NCI-H2081 (cell line): ENCODE measurements around the gene COBLL1.

Experiments
- DNase-seq, 2 experiments: peaks; one replicate each; lab custom pipeline; 2025; lab: John Stamatoyannopoulos, UW

COBLL1 gene

DNA sequence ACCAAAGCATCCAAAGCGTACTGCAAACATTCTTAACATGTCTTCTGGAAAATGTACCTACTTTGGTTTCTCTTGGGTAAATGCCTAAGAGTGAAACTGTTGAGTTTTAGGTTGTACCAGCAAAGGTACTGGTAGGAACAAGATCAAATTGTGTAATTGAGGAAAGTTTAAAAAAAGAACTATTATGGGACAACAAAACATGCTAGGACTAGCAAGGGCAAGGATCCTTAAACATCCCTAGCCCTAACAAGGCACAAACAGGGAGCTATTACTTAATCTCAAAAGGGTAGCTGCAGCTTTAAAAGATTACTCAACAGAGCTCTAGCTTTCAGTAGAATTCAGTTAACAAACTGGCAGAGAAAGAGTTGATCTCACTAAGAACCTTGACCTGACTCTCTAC lies 164.4 kb downstream of the COBLL1 start:
- no peak for DNase-seq

GRCh38 chr2:164675687-164676086 lies 165.9 kb downstream of the COBLL1 start:
- no peak for DNase-seq

DNA sequence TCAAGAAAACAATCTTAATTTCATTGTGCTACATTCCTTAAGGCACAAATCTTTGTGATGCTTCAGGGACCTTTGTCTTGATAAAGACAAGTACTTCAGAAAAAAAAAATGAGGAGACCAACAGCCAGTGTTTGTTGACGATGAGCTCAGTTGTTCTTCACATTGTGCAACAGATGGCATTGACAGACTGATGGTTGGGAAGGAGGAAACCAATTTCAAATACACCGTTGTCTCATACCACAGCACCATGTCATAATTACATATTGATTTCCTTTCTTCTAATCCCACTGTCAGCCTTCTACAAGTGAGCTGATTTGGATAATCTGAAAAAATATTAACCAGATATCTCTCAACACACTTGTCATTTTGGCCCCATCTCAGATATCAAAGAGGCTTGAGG lies 166.6 kb downstream of the COBLL1 start:
- no peak for DNase-seq

DNA sequence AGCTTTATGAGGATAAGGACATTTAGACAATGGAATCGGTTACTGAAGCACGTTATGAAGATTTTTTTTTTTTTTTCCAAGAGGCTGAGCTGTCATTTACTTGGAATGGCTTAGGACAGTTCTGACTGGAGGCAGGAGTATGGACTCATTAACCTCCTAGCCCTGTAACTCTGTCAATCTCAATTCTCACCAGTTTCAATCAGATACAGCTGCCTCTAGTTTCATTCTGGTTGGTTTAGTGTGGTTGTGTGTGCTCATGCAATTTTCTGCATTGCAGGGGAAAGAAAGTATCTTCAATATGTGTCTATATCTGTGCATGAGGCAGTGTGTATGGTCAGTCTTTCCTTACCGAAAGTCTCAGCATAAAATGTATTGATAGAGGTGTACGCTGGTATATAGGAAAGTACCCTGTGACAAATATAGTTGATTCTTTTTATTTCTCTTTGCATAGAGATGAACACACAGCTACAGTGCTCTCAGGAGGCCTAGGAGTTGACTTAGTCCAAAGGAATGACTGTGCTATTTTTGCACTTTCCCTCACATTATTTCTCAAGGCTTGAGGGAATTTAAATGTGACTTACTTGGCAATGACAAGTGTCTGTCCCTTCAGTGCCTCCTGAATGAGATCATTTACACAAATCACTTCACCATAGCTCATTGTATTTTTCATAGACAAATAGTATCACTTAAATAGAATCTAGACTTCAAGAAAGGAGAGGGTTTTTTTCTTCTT lies 169.8 kb downstream of the COBLL1 start:
- no peak for DNase-seq

DNA sequence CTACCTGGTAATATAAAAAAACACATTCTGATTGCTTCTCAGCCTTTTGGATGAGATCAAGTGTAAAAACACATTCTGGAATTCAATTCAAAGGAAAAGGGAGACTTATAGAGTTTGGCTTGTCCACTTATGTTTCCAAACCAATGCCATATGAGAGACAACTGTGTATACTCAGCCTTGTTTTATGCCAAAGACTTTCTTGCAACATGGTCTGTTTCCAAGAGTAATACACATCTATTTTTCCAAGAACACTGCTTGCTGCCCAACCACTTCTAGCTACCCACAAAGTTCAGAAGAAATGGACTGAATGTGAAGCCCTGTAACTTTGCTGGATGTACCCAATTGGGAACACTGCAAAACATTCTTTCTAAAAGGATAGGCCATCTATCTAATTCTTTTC lies 172.3 kb downstream of the COBLL1 start:
- no peak for DNase-seq

DNA sequence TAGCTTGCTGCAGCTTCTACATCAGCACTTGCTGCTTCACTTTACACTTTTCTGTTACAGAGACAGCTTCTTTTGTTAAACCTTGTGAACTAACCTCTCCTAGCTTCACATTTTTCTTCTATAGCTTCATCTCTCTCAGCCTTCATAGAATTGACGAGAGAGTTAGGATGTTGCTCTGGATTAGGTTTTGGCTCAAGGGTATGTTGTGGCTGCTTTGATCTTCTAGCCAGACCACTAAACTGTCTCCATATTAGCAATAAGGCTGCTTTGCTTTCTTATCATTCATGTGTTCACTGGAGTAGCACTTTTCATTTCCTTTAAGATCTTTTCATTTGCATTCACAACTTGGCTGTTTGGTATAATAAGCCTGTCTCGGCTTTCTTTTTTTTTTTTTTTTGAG lies 174.1 kb downstream of the COBLL1 start:
- no peak for DNase-seq

DNA sequence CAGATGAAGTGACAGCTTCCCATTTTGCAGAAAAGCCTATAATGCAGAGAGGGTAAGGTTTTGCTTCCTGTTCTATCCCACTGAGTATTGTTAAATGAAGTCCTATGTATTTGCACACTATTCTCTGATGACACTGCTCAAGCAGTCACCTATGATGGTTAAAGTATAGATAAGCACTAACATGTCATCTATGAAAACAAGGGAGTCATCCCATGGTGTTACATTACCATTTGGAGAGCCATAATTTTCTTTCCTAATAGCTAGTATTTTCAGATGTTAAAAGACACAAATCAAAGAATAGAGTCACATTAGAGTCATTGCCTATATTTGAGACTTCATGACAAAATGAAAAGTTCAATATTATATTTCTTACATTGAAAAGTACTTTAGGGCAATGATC lies 177.6 kb downstream of the COBLL1 start:
- DNase-seq = no peak

DNA sequence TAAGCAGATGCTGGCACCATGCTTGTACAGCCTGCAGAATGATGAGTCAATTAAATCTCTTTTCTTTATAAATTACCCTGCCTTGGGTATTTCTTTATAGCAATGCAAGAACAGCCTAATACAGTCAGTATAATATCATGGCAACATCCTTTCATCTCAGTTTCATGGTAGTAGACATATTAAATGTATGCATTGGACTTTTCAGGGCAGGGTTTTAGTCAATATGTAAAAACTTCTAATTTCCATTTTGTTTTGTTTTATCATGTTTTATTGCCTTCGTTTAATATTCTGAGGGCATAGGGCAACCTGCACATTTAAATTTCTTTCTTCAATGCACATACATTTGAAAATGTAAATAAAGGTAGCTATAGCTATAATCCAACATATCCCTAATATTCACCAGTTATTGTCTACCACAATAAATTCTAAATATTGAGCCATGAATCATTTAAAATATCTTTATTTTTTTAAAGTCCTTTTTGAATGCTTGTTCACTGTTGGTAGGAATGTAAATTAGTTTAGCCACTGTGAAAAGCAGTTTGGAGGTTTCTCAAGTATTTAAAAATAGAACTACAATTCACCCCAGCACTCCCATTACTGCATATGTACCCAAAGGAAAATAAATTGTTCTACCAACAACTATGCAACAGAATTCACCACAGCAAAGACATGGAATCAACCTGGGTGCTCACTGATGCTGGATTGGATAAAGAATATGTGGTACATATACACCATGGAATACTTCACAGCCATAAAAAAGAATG lies 178.6 kb downstream of the COBLL1 start:
- DNase-seq = no peak

DNA sequence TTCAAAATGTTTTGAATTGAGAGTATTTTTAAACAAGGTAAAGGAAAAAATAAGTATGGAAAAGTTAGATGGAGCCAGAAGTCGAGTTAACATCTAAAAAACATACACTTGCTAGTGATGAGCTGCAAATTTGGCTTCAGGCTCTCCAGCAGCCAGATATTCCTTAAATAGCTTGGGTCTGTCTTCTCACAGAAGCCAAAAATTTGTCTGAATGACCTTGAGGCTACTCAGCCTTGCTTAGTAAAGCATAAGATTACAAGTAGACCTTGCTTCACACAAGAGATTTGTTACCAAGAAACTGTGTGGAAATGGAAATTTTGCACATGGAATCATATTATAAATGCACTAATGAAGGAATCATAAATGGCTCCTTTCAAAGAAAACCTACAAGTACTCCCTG lies 179.6 kb downstream of the COBLL1 start:
- no peak for DNase-seq

- DNase-seq = peak in 1 of 2 experiments; percentile 64
Measured at GRCh38 chr2:164661349-164661748, 180.3 kb downstream of the COBLL1 start.

DNA sequence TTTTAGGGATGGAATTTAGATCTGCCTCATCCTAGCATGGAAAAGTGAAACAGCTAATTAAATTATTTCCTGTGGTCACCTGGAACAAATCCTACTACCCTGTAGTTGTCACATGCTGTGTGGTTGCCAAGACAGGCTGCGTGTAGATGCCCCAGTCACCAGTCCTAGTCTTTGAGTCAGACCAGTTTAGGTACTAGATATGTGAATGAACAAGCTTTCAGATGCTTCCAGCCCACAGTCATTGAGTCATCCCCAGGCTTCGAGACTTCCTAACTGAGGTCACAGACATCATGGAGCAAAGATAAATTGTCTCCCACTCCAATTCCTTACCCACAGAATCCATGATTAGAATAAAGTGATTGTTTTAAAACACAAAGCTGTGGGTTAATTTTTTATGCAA lies 184.5 kb downstream of the COBLL1 start:
- no peak for DNase-seq

DNA sequence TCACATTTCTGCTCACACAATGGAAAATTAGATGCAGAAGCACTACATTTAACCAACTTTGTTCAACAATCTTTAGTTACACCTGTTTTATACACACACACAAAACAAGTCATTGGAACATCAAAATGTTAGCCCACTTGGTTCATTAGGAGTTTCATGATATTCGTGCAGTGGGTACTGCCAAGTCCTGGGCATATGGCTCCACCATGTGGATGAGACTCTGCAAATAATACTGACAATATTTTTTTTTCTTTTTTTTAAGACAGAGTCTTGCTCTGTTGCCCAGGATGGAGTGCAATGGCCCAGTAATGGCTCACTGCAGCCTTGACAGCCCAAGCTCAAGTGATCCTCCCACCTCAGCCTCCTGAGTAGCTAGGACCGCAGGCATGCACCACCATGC lies 185.9 kb downstream of the COBLL1 start:
- DNase-seq = no peak

DNA sequence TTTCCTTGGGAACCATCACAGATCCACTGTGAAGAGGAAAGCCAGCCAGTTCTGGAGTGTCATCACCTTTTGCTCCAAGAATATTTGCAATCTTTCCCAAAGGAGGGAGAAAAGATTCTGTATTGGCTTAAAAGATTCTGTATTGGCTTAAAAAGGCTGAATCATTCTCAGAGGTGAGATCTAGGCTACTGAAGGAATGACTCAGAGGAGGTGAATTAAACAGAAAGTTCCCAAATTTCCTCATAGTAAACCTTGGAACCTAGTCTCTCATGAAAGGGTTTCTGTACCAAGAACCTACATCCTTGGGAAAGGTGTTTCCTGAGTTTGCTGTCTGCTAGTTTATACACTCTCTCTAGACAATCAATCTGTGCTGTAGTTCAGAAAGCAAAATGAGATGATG lies 186.3 kb downstream of the COBLL1 start:
- no peak for DNase-seq

DNA sequence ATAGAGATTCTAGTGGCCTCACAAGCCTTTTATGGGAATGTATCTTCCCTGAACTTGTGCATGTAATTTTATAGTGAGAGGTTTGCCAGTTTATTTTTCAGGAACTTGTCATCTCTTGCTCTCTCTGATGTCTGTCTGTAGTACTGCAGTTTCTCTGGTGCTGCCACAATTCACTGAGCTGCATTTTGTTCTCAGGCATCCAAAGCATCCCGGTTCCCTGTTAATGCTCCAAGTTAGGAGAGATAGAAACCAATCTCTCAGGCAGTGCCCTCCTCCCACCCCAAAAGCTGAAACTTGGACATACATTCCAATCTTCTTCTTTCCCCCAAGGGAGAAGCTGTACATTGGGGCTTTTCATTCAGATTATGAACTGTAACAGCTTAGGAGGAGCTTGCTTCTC lies 190.3 kb downstream of the COBLL1 start:
- DNase-seq = no peak

DNA sequence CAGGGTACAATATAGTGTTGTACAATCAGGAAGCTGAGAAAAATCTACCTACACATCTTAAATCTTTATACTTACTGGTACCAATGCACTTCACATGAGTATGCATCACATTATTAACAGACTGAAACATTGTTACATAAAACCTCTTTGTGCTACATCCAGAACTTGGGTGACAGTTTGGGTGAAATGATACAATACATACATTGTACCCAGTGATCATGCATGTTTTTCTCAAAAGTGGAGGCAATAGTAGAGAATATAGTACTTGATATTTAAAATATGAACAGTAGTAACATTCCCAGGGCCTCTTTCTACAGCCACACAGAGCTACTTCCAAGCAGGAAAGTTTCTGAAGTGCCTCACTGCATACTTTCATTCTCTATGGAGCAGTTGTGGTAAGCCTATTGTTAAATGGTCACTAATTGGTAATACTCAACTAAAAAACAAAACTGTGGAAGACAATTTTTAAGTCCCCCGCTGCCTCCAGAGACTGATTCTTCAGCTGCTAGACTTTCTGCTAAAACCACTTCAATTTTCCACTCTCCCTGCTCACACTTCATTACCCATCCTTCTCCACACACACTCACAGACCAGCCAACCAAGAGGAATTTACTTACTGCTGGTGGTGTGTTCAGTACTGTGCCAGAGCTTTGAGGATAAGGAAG lies 197.5 kb downstream of the COBLL1 start:
- DNase-seq = no peak

- DNase-seq = no peak
Measured at GRCh38 chr2:164642946-164643555, 198.6 kb downstream of the COBLL1 start.

GRCh38 chr2:164642268-164642667 lies 199.4 kb downstream of the COBLL1 start:
- DNase-seq = no peak
